Fibroblast of mammary gland (primary cell): ENCODE results near the gene NACA2.

Source experiments
- DNase-seq: peaks from one replicate; pipeline ENCODE4 v3.0.0-alpha.2; 2010; ENCODE audit warnings: low read depth
- H3K4me3 ChIP-seq: 2 replicates; pipeline ENCODE4 v1.5.1; 2011; ENCODE audit warnings: low read depth, mild to moderate bottlenecking, low read length, moderate library complexity; ENCODE audit not compliant: control insufficient read depth
- TF ChIP-seq, protein P1 (sequence below): conservative IDR thresholded peaks from 2 replicates; pipeline ENCODE4 v1.5.1; 2011; ENCODE audit warnings: low read depth, low read length, inconsistent platforms; ENCODE audit not compliant: control insufficient read depth, insufficient read depth

Gene NACA2

DNA sequence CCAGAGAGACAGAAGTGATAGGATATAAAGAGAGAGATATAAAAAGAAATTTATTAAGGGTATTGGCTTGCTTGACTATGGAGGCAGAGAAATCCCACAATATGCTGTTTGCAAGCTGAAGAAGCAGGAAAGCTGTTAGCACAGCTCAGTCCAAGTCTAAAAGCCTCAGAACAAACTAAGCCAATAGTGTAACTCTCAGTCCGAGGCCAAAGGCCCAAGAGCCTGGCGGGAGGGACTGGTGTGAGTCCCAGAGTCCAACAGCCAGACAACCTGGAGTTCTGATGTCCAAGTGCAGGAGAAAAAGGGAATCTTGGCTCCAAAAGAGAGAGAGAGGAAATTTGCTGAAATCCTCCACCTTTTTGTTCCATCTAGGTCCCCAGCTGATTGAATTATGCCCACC, 30.3 kb upstream of the NACA2 start:
- TF ChIP-seq, protein P1, sequence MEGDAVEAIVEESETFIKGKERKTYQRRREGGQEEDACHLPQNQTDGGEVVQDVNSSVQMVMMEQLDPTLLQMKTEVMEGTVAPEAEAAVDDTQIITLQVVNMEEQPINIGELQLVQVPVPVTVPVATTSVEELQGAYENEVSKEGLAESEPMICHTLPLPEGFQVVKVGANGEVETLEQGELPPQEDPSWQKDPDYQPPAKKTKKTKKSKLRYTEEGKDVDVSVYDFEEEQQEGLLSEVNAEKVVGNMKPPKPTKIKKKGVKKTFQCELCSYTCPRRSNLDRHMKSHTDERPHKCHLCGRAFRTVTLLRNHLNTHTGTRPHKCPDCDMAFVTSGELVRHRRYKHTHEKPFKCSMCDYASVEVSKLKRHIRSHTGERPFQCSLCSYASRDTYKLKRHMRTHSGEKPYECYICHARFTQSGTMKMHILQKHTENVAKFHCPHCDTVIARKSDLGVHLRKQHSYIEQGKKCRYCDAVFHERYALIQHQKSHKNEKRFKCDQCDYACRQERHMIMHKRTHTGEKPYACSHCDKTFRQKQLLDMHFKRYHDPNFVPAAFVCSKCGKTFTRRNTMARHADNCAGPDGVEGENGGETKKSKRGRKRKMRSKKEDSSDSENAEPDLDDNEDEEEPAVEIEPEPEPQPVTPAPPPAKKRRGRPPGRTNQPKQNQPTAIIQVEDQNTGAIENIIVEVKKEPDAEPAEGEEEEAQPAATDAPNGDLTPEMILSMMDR, result no peak
- no peak for DNase-seq
- H3K4me3 ChIP-seq, result no peak overlapping the region

DNA sequence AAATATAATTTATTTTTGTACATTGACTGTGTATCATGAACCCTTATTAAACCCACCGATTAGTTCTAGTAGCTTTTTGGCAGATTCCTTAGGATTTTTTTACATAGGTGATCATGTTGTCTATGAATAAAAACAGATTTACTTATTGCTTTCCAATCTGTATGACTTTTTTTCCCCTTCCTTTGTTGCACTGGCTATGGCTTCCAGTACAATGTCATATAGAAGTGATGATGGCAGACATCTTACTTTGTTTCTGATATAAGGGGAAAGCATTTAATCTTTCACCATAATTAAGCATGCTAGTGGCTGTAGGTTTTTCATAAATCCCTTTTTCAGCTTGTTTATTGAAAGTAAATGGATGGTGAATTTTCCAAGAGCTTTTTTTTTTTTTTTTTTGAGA, 28.9 kb upstream of the NACA2 start:
- H3K4me3 ChIP-seq, result no peak overlapping the region
- no peak for DNase-seq
- TF ChIP-seq, protein P1, result no peak

DNA sequence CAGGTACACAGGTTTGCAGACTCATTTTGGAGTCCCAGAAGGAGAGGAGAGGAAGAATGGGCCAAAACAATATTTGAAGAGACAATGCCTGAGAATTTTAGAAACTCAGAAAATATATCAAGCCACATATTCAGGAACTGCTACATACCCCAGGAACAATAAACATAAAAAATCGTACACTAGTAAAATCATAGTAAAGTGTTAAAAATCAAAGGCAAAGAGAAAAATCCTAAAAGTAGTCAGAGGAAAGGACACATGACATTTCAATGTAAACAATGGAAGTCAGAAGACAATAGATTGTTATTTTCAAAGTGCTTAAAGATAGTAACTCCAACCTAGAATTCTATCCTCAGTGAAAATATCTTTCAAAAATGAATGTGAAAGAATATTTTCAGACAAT, 28.5 kb upstream of the NACA2 start:
- DNase-seq, result peak; percentile 11
- no peak overlapping the region for H3K4me3 ChIP-seq
- TF ChIP-seq, protein P1, result no peak

DNA sequence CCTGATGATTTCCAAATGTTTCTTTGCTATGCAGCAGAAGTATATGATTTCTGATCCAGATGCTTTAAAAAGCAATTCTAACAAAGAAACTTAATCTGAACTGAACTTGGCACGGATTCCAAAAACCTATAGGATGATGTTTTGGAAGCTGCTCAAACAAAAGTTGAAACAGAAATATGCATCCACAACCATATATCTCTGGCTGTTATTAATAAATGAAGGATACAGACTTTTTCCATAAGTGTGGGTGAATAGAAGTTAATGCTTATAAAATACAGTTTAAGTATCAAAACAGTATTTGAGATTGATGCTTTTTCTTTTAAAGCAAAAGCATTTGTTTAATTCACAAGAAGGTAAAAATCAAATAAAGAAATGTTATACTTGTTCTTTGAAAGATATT, 27.9 kb upstream of the NACA2 start:
- TF ChIP-seq, protein P1, result no peak
- H3K4me3 ChIP-seq, result no peak overlapping the region
- DNase-seq, result no peak

DNA sequence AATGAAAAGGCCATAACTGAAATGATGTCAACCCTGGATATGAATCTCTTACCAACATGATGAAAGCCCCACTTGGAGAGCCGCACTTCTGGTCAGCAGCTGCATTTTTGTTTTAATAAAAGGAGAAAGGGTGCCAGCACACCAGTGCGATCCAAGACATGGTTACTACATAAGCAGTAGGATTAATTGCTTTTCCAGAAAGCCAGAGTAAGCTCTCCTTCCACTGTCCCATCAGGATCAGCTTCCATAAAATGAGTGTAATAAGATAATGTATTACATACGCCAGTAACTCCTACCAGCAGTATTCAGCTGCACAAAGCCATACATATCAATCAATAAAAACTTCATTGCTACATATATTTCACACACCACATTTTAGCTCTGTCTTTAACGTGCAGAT, 26.3 kb upstream of the NACA2 start:
- H3K4me3 ChIP-seq, result no peak overlapping the region
- TF ChIP-seq, protein P1, result no peak
- peak; percentile 5 for DNase-seq

DNA sequence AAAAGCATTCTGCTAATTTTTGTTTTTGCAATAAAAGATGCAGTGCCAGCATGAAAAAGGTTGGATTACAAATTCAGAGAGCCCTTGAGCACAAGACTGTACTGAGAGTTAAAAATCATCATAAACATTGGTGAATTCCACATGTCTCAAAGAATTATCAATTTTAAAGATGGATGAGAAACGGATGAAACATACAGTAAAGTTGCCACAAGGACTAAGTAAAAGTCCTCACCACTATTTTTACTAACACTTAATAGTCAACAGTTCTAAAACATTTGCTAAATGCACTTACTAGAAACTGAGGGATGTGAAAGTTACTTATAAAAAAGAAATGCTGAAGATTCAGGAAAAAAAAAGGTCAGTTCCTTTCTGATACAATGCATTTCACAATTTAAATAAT, 25.8 kb upstream of the NACA2 start:
- DNase-seq, result no peak
- TF ChIP-seq, protein P1, result no peak
- no peak overlapping the region for H3K4me3 ChIP-seq

DNA sequence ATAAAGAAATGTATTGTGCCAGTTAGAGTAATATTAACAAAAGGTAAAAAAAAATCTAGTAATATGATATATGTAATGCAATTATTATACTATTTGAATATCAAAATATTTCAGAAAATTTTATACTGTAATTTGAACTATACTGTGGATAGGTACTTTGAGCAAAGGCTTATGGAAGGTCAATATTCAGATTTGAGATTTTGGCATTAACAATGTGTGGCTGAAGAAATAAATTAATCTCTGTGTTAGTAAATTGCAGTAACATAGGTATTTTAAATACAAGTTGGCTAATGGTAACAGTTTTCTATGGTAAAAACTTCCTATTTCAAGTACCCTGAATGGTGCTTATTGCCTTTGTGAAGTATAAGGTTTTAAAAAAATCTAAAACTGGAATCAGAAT, 23.2 kb upstream of the NACA2 start:
- no peak for DNase-seq
- H3K4me3 ChIP-seq, result no peak overlapping the region

More for the DNA sequence above, 23.2 kb upstream of the NACA2 start:
- TF ChIP-seq, protein P1, result no peak
